HepG2 (cell line): ENCODE results near the gene ACTN1. TPM values are rescaled to one million over a fixed set of nuclear protein-coding genes. Genes with fewer than 3 reads are reported as not detected.

Experiments used
- ATAC-seq: fragments of 200-7000 bp; cut with Tn5 transposase; 3 replicates; pipeline ENCODE4 v1.9.1; 2020; ENCODE audit warnings: mild to moderate bottlenecking, moderate library complexity
- BruUV-seq: library from RNA; stranded (reverse); fragments of 400-500 nt; replicated peaks from 2 replicates; lab custom pipeline; 2021; lab: Mats Ljungman, UMichigan
- CTCF ChIA-PET: fragments of 300-600 bp; formaldehyde crosslinking; extraction: SDS; loops from one replicate; lab custom pipeline; 2021; ENCODE audit warnings: low total read pairs, inconsistent platforms, low intra/inter-chr PET ratio; lab: Yijun Ruan, JAX
- POLR2A ChIA-PET: fragments of 350-600 bp; sonication (Branson Sonifier 250); formaldehyde crosslinking; loops from one replicate; lab custom pipeline; 2020; ENCODE audit warnings: antibody characterized with exemption, inconsistent platforms; lab: Yijun Ruan, JAX
- DNase-seq: peaks from one replicate; pipeline ENCODE4 v3.0.0-alpha.2; 2015; ENCODE audit warnings: low spot score
- FAIRE-seq: peaks from 3 replicates; lab custom pipeline; 2011; peaks lifted over from hg19 to GRCh38; lab: Jason Lieb, UNC
- H2AFZ ChIP-seq: one replicate; pipeline ENCODE4 v1.6.1; 2011; ENCODE audit warnings: low read length, inconsistent platforms
- H3K27ac ChIP-seq: fragments of 300-600 bp; 3 replicates; pipeline ENCODE4 v1.8.0; 2011; ENCODE audit warnings: mixed run types, mild to moderate bottlenecking, mixed read lengths, low read length, inconsistent platforms; ENCODE audit not compliant: insufficient read depth; ENCODE audit errors: extremely low read length
- H3K27me3 ChIP-seq, 2 experiments: fragments of 200-600 bp in 1 of 2; 2 replicates in 1 of 2; 3 replicates in 1 of 2; pipeline versions ENCODE4 v1.6.0 to v1.8.0; 2011; ENCODE audit warnings: low read length in 2 of 2, mild to moderate bottlenecking in 2 of 2, moderate library complexity in 2 of 2, inconsistent platforms in 1 of 2; ENCODE audit not compliant: insufficient read depth in 2 of 2, control insufficient read depth in 1 of 2
- H3K36me3 ChIP-seq, 2 experiments: fragments of 200-600 bp in 1 of 2; replicated peaks in 1 of 2; 2 replicates in 1 of 2; 3 replicates in 1 of 2; pipeline versions ENCODE4 v1.5.1 to v1.8.0; 2011; ENCODE audit warnings: low read length in 2 of 2, inconsistent platforms in 1 of 2; ENCODE audit not compliant: insufficient read depth in 2 of 2, control insufficient read depth in 1 of 2
- H3K4me1 ChIP-seq: 2 replicates; pipeline ENCODE4 v1.5.1; 2012; ENCODE audit warnings: low read length, inconsistent platforms; ENCODE audit not compliant: insufficient read depth
- H3K4me2 ChIP-seq: 2 replicates; pipeline ENCODE4 v1.6.0; 2011; ENCODE audit warnings: low read depth, low read length, inconsistent platforms
- H3K4me3 ChIP-seq, 3 experiments: fragments of 200-600 bp in 1 of 3; sonication (generic), shearing (Covaris generic) in 1 of 3; replicated peaks in 1 of 3; 2 replicates each; pipeline ENCODE4 v1.5.1; 2011 to 2016; ENCODE audit warnings: low read length in 3 of 3, inconsistent platforms in 2 of 3, low read depth in 2 of 3, mild to moderate bottlenecking in 2 of 3, control low read depth in 1 of 3, mixed read lengths in 1 of 3; ENCODE audit not compliant: insufficient read depth in 1 of 3
- H3K79me2 ChIP-seq: one replicate; pipeline ENCODE4 v1.6.1; 2011; ENCODE audit warnings: low read length, inconsistent platforms; ENCODE audit not compliant: insufficient read depth
- H3K9ac ChIP-seq: 2 replicates; pipeline ENCODE4 v1.6.0; 2011; ENCODE audit warnings: mild to moderate bottlenecking, low read depth, low read length, inconsistent platforms; ENCODE audit not compliant: insufficient read depth
- H3K9me3 ChIP-seq: 2 replicates; pipeline ENCODE4 v1.5.1; 2012; ENCODE audit warnings: mild to moderate bottlenecking, low read length
- H4K20me1 ChIP-seq: 2 replicates; pipeline ENCODE4 v1.6.0; 2011; ENCODE audit warnings: inconsistent platforms, mild to moderate bottlenecking, low read length, moderate library complexity; ENCODE audit not compliant: insufficient read depth
- FOXO4 ChIP-seq: sonication (generic); formaldehyde crosslinking; conservative IDR thresholded peaks from 2 replicates; pipeline ENCODE4 v1.8.1; 2023; ENCODE audit warnings: missing genetic modification reagents
- STAT6 ChIP-seq: sonication (generic); formaldehyde crosslinking; IDR thresholded peaks from 2 replicates; pipeline ENCODE4 v1.4.0; 2020; ENCODE audit warnings: missing genetic modification reagents, mild to moderate bottlenecking, borderline replicate concordance
- WGBS: methylation state at CpG from one replicate; pipeline ENCODE4 v1.1.6; 2017; ENCODE audit warnings: low lambda C conversion rate; 5-methylcytosine and 5-hydroxymethylcytosine counted together
- in situ Hi-C: cut with HindIII; loops from 2 replicates; pipeline ENCODE4 v1.10.0; 2017; ENCODE audit warnings: low pct_unique_long_range_greater_than_20kb; ENCODE audit not compliant: extremely low pct_ligation_motif_present
- intact Hi-C: fragments of 100-400 bp; cut with micrococcal nuclease; formaldehyde crosslinking; loops from one replicate; pipeline ENCODE4 v1.10.0; 2022; ENCODE audit not compliant: unreplicated experiment
- polyA plus RNA-seq, 8 experiments: library from polyadenylated mRNA; depleted of rRNA in 3 of 8; stranded (reverse) in 7 of 8; unstranded in 1 of 8; fragments of >200 nt; fragmentation: Illumina TruSeq in 4 of 8; extraction: Trizol in 4 of 8; gene quantifications; 2 replicates each; pipeline versions ENCODE4 v1.2.1 to v1.2.3, GENCODE V29; 2011 to 2016; ENCODE audit warnings: low read depth in 4 of 8, missing spikeins in 1 of 8, mixed read lengths in 1 of 8; ENCODE audit not compliant: insufficient read depth in 1 of 8
- total RNA-seq, 5 experiments: library from RNA; depleted of rRNA; stranded (reverse); fragments of >200 nt; fragmentation: Illumina TruSeq; extraction: Trizol; gene quantifications; 2 replicates each; pipeline ENCODE4 v1.2.3, GENCODE V29; 2016; ENCODE audit warnings: low read depth in 1 of 5

Gene ACTN1
- total and polyA plus RNA-seq, 2 of the 13 experiments (the other 11 are each of a cell fraction or from before 2014, with no cell fraction given), result 58.6 to 162 TPM

GRCh38 chr14:68945190-68945584 is 33.9 kb downstream of the ACTN1 start:
- FAIRE-seq (no peak), DNase-seq (no peak), ATAC-seq (no peak)
- BruUV-seq, result no TSS peak
- 80% methylated on average over 4 of the region's 4 CpGs for WGBS
- Histone ChIP-seq H3K27me3 (no peaks in the 10 kb centered on the region), H3K4me1 (peaks cover 97% of the 10 kb centered on the region), H3K4me2 (peak overlapping the region; percentile 64), H3K9me3 (no peaks in the 10 kb centered on the region), H4K20me1 (peaks cover 52% of the 10 kb centered on the region), H3K9ac (peak overlapping the region; percentile 20; the same call in 1 of the 2 replicates), H3K4me3 (peak overlapping the region in 1 of 3 experiments; percentile 46; a peak in 2 of 6 replicates), H3K79me2 (peaks cover 98% of the 10 kb centered on the region), H3K36me3 (peaks cover 12 to 21% of the 10 kb centered on the region in 2 experiments; a peak in 4 of 5 replicates), H3K27ac (peak overlapping the region; percentile 55), H2AFZ (no peak overlapping the region)
- intact Hi-C loops, result no loop called here
- POLR2A ChIA-PET, result interaction anchor here (0.9 to 1.5 kb wide), 3 partner anchors 11 to 35 kb away, joined by 3 to 13 read pairs (median 3); no protein-coding TSS in a partner anchor
- CTCF ChIA-PET, result no interaction called here
- in situ Hi-C loops, result no loop called here
- TF ChIP-seq STAT6 (CRISPR knock-in tag) (no peak), FOXO4 (CRISPR knock-in tag) (0 out of 2 replicates have a peak, but pooled peaks have one; percentile 66)
